GM21619 (cell line): ENCODE results near the gene LRRFIP2.
"Not testable (repeated sequence)": the region's sequence is repeated elsewhere in the genome, so short reads cannot be mapped to it uniquely, and the experiment has no call there.

Source experiments
- ATAC-seq: cut with Tn5 transposase; IDR thresholded peaks from one replicate; pipeline ENCODE4 v1.9.1; 2021; ENCODE audit not compliant: unreplicated experiment

LRRFIP2 gene, protein sequence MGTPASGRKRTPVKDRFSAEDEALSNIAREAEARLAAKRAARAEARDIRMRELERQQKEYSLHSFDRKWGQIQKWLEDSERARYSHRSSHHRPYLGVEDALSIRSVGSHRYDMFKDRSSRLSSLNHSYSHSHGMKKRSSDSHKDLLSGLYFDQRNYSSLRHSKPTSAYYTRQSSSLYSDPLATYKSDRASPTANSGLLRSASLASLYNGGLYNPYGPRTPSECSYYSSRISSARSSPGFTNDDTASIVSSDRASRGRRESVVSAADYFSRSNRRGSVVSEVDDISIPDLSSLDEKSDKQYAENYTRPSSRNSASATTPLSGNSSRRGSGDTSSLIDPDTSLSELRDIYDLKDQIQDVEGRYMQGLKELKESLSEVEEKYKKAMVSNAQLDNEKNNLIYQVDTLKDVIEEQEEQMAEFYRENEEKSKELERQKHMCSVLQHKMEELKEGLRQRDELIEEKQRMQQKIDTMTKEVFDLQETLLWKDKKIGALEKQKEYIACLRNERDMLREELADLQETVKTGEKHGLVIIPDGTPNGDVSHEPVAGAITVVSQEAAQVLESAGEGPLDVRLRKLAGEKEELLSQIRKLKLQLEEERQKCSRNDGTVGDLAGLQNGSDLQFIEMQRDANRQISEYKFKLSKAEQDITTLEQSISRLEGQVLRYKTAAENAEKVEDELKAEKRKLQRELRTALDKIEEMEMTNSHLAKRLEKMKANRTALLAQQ

DNA sequence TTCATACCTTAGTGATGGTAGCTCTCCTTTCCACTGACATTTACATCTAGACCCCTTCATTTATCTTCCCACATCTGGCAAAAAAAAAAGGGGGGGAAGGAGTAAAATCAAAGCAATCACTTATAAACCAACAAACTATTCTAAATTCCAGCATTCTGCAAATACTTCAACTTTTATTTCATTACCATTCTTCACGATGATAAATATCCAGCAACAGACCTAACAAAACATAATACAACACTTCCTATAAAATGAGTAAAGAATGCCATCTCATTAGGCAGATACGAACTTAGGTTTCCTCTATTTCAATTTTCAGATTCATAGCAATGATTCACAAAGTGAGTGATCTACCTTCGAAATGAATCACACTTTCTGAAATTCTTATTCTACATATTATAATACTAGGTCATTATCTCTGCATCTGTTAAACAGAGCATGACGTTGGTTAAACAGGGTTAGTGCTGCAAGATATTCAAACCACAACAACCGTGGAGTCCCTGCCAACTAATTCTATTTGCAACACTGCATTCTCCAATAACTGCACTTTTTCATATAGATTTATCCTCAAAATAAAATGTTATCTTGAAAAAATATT is at the start of gene LRRFIP2:
Gene LRRFIP2, minus strand, starts transcription at position 51 of the 595 bp plus-strand sequence. CDS start 25,599 bp downstream, outside the sequence.
- ATAC-seq: peak; percentile 29

DNA sequence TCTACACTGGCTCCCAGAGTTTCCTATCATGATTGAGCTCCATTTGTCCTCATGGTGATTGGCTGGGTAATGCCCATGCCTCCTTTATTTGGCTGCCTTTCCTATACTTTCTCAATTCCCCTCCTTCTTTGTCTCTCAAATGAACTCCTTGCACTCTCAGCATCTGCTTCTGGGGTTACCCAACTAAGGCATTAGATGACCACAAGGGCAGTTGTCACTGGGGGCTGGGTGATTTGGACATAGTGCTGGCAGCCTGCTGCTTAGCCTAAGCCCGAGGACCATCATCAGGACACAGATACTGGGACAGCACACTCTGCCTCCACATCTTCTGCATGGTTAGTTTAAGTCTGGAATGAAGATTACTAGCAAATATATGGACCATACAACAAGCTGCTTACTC is 49.2 kb upstream of the LRRFIP2 start:
- no peak for ATAC-seq

DNA sequence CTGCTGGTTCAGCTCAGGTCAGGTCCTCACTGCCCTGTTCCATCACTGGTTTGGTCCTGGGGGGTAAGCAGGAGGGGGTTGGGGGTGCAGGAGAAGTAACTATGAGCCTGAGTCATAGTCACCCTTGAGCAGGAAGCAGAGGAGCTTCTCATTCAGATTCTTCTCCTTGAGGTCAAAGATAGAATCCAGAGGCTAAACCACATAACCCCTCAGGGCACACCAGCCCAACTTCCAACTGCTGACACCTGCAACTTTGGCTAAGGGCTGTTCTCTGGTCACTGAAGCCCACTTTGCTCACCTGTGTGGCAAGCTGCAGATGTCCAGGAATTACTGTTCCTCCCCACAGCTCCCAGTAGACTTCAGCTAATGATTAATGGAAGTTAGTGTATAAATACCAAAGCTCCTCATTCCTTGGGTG is 48.8 kb upstream of the LRRFIP2 start:
- no peak for ATAC-seq

DNA sequence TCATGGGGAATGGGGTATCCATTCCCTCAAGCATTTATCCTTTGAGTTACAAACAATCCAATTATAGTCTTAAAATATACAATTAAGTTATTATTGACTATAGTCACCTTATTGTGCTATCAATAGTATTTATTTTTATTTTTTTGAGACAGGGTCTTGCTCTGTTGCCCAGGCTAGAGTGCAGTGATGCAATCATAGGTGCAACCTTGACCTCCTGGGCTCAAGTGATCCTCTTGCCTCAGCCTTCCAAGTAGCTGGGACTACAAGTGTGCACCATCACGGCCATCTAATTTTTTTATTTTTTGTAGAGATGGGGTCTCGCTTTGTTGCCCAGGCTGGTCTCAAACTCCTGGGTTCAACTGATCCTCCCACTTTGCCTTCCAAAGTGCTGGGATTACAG is 48.2 kb upstream of the LRRFIP2 start:
- ATAC-seq: not testable (repeated sequence)

DNA sequence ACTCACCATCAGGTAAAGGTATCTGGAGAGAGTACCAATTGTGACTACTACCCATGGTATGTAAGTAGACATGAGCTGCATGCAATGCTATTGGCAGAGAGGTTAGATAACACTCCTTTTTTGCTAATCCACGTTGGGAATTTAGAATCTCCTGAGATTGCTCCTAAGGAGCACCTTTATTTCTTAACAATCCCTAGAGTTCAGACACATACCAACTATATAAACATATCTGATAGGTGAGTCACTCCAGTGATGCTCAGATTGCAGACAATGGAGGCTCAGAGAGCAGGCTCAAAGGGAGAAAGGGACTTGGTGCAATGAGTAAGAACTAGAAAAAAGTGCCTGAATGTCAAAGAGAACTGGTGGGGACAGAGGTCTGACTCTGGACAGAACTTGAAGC is 47.0 kb upstream of the LRRFIP2 start:
- ATAC-seq: no peak

DNA sequence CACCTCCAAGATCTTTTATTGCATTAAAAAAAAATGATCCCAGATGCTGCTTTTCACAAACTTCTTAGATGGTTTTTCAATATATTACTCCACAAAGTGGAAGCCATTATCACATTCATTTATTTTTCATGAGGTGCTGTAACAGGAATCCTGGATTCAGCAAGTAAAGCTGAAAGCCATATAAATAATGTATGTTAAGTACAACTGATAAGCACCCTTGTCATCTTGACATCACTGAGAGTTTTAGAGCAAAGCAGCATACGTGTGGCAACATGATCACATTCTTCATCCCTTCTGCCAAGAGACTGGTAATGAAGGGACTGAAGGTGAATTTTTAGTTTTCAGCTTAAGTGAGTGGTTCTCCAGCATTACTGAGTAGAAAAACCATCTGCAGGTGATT is 44.9 kb upstream of the LRRFIP2 start:
- ATAC-seq: no peak

DNA sequence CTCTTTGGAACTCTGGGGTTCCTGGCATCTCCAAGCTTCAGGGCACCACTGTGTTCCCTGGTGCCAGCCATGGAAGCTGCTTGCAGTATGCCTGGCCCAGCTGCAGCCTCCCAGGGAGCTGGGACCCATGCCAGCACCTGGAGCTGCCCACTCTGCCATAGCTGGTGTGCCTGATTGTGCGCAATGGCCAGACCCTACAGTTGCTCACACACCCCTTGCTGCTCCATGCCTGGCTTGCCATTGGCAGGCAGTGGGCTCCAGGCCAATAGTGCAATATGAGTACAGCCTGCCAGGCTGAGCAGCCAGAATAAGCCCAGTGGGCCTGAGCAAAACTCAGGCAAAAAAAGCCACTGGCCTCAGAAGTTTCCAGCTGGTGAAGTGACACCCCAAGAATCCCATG is 43.8 kb upstream of the LRRFIP2 start:
- ATAC-seq: no peak

DNA sequence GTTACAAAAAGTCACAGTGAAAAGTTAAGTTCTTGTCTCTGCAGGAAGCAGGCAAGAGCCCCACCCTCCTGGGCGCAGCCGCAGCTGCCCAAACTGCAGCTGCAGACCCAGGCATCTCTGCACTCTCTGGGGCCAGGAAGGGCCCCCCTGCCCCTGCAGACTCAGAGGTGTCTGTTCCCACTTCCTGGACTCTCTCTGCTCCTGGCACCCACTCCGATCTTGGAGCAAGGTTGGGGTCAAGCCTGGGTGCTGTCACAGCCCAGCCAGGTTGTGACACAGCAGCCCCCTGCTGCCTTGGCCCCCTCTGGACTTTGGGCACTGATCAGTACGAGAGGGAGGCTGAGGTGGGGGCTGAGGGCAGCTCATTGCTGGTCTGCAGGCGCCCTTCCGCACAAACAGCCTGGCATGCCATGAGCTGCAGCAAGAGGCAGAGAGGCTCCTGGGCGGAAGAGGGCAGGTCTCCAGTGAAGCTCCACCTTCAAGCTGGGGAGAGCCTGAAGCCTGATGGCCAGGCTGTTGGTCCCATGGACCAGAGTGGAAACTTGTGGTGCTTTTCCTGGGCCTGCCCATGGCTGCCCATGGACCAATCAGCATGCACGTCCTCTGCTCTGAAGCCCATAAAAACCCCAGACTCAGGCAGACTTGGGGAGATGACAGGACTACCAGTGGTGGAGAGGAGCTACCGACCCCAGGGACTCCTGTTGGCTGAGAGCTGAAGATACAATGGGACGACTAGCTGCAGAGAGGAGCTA is 42.9 kb upstream of the LRRFIP2 start:
- ATAC-seq: no peak

DNA sequence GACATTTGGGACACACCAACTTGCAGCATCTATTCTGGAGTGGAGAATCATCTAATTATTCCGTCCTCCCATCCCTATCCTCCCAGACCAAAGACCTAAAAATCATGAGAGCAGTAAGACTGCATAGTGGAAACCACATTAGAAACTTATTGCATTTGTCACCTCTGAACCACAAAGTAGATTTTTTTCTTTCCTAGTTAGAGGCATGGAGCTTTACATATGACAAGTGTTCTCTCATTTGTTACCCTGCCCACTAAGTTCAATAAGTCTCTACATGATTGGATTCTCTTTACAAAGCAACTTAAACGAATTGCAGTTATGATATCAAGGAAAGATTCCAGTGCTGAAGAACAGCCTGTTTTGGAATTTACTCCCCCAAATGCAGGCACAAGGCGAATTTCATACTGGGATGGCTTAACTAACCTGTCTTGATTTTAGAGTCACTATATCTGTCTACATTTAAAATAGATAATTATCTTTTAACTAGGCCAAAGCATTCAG is 42.3 kb upstream of the LRRFIP2 start:
- no peak for ATAC-seq

DNA sequence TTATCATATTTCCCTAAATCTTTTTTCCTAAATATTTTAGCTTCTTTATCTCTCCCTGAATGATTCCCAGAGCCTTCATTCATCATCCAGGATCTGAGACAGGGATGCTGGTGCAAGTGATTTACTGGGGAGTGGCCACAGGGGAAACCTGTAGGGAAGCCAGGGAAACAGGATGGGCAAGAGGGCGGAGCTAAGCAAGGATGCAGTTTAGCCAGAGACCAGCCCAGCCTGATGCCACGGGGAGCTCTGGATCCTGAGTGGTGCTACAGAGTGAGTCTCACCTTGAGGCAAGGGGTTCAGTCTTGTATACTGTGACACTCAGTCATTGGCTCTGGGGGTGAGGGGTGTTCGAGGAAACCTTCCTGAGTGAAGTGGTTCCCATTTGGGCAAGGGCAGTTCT is 39.7 kb upstream of the LRRFIP2 start:
- ATAC-seq: no peak

DNA sequence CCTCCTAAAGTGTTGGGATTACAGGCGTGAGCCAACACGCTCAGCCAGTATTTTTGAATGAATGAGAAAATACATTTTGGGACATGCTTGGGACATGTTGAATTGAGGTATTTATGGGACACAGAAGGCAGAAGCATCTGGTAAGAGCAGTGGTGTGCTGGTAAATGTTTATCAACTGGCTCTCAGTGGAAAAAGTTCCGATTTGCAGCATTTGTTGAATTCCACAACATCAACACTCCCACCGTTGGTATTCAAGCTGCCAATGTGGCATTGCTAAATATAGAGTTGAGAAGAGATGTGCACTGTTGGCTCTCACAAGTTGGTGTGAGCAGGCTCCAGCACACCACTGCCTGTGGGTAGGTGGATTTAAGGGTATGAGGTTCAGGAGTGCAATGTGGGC is 35.8 kb upstream of the LRRFIP2 start:
- no peak for ATAC-seq

DNA sequence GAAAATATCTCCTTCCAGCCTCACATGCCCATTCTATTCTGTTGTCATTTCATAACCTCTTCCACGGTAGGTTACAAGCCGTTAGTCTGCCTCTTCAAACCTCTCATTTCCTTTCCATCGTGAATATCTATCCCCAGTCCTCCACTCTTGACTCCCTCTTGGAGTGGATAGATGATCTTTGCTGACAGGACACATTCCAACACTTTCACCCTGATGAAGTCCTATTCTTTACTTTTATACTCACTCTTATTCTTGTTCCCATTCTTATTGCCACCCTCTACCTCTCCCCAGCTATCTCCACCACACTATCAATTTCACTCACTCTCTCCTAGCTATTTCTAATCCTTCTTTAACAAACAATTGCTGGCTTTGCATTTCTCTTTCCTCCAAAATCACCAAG is 34.2 kb upstream of the LRRFIP2 start:
- not testable (repeated sequence) for ATAC-seq

DNA sequence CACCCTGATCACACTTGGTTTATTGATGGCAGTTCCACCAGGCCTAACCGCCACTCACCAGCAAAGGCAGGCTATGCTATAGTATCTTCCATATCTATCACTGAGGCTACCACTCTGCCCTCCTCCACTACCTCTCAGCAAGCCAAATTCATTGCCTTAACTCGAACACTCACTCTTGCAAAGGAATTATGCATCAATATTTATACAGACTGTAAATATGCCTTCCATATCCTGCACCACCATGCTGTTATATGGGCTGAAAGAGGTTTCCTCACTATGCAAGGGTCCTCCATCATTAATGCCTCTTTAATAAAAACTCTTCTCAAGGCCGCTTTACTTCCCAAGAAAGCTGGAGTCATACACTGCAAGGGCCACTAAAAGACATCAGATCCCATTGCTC is 33.6 kb upstream of the LRRFIP2 start:
- ATAC-seq: not testable (repeated sequence)

DNA sequence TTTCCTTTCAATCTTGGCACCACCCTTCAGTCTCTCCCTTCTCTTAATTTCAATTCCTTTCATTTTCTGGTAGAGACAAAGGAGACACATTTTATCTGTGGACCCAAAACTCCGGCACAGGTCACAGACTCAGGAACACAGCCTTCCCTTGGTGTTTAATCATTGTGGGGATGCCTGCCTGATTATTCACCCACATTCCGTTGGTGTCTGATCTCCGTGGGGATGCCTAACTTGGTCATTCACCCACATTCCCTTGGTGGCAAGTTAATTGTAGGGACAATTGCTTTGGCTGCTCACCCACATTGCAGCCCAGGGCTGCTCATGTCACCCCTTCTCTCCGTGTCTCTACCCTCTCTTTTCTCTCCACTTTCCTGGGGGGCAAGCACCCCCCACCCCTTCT is 31.7 kb upstream of the LRRFIP2 start:
- not testable (repeated sequence) for ATAC-seq

DNA sequence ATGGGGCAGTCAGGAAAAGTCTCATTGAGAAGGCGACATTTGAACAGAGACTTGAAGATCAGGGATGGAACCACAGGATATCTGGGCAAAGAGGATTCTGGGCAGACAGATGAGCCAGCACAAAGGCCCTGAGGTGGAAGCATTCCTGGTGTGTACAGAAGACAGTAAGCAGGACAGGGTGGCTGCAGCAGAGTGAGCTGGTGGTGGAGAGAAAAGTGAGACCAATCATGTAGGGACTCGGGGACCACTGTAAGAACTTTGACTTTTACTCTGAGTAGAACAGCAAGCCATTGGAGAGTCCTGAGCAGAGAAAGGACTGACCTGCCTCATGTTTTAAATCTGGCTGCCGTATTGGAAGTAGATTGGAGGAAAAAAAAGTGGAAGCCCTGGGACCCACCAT is 29.9 kb upstream of the LRRFIP2 start:
- ATAC-seq: no peak

DNA sequence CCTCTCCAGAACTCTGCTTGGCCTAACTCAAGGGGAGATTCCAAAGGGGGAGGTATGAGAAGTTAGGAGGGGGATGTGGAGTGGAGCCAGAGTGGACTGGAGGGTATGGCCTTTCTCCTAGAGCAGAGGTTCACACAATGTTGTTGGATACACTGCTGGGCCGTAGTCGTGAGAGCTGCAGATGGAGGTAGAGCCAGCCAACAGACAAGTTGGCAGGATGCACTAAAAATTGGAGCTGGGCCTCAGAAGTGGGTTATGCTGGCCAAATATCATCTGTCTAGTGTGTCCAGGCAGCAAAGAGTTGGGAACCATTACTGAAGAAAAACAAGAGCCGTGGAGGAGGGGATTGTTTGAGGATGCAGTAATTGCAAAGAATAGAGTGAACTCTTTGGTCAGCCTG is 27.7 kb upstream of the LRRFIP2 start:
- ATAC-seq: no peak

DNA sequence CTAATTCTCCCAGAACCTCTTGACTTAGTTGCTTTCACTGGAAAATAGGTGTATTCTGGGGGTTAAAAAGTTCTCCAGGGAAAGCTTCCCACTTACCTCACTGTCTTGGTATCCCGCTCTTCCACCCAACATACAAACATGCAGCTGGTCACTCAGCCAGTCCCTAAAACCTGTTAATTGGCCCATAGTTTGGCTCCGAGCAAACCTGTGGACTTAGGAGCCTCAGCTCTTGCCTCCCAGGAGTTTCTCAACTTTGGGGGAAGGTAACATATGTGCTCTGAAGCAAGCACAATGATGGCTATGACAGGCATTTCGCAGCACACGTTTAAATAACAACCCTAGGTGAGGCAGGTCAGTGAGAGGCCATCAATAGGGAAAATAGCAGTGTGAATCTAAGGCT is 25.8 kb upstream of the LRRFIP2 start:
- ATAC-seq: no peak

DNA sequence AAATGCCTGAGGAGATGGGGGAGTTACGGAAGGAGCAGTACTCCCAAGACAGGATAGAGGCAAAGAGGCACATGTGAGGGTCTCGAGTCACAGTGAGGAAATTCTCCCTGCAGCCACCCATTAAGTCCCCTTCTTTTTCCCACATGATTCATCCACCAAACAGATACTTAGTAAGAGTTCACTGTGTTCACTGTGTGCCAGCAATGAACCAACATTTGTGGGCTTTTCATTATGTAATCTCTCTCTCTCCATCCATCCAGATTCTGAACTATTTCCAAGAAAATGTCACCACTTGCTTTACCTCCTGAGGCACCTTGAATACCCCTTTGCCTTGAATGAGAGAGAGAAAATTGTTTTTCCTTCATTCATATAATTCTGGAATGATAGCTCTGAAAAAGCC is 24.6 kb upstream of the LRRFIP2 start:
- ATAC-seq: no peak

DNA sequence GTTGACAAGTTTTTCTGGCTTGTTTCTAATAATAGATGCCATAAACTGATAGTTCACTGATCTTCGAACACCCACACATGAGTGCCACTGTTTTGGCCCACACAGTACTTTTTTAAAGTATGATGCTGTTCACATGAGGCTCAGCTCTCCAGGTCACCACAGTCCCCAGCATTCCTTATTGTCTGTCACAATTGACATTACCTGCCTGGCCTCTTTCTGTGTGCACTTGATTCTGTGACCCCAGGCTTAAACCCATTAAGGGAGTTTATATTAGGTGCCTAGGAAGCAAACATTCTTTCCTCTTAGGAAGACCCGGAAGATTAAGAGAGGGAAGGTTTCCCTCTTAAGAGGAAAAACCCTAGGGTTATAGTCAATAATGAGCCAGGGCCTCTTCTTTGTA is 24.2 kb upstream of the LRRFIP2 start:
- no peak for ATAC-seq

DNA sequence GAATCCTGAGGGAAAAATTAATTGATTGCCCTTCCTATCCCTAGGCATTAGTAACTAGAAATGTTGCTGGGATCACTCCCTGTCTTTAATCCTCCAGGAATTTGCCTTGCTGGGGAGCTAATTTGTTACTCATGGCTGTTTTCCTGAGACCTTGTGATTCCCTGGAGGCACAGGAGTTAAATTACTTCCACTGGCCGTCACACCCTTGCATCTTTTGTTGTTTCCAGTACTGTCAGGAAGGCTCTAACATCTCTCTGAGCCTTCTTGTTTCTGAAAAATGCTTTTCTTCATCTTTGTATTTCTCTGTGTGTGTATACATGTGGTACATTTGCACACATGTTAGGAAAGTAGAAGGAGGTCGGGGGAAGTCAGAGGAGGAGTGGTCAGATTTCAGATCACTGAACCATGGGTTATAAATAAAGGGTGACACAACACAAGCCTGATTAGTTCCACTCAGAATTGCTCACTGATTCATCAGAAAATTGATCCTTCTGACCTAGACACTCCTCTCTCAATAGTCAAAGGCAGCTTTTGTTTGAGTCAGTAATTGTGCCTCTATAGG is 23.5 kb upstream of the LRRFIP2 start:
- no peak for ATAC-seq

DNA sequence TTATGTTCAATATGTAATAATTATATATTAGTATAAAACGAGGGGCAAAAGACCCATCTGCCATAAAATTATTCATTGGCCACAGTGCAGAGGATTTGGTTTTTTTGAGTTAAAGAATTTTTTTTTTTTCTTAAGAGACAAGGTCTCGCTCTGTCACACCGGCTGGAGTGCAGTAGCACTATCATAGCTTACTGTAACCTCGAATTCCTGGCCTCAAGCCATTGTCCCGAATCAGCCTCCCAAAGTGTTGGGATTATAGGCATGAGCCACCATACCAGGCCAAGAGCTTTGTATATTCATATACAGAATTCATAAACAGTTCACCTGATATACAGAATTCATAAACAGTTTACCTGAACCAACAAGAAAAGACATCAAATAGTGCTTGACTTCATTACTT is 20.2 kb upstream of the LRRFIP2 start:
- ATAC-seq: no peak
